Measurements from ENCODE around the gene NAA16. TPM values are rescaled to one million over a fixed set of nuclear protein-coding genes. Genes with fewer than 3 reads are reported as not detected.
A peak's percentile ranks its signal among the peaks of the same experiment; 100 is the strongest.

The NAA16 gene
- total and polyA plus RNA-seq, 9 of the 15 experiments (the other 6 are each of a cell fraction or from before 2014, with no cell fraction given) = 3.7 to 18.2 (median 12.0) TPM

DNA sequence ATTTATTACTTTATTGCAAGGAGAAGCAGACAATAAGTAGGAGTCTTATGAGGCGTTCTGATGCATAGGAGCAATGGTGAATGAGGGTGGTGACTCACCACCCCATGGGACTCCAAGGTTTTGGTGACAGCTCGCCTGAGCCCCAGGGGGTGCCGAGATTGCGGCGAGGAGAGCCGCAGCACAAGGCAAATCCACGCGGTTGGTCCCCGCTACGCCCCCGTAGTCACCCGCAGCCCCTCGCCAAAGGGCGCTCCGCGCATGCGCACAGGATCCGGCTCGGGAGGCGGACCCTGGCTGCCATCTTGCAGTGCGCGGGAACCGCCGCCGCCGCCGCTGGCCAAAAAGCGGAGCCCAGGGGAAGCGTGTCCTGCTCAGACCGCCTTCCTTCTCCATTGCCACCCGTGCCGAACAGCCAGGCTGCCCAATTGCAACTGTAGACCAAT, at the start of gene NAA16 (continued):
- TF ChIP-seq, protein P1, sequence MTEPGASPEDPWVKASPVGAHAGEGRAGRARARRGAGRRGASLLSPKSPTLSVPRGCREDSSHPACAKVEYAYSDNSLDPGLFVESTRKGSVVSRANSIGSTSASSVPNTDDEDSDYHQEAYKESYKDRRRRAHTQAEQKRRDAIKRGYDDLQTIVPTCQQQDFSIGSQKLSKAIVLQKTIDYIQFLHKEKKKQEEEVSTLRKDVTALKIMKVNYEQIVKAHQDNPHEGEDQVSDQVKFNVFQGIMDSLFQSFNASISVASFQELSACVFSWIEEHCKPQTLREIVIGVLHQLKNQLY (CRISPR knock-in tag; conservative IDR thresholded peaks at IDR 0.05) = no peak
- peak in 1 of 2 experiments; percentile 13; a peak in 1 of 4 replicates for TF ChIP-seq MAZ (CRISPR knock-in tag; conservative IDR thresholded peaks at IDR 0.05 in 1 of 2, IDR thresholded peaks at IDR 0.05 in 1 of 2)
- TF ChIP-seq POLR2A (conservative IDR thresholded peaks at IDR 0.05) = peak; percentile 81
- peak; percentile 42 for TF ChIP-seq ARID1B (IDR thresholded peaks at IDR 0.05)
- TF ChIP-seq ZNF217 (CRISPR knock-in tag; IDR thresholded peaks at IDR 0.05) = no peak
- TF ChIP-seq EGR1 (conservative IDR thresholded peaks at IDR 0.05) = peak; percentile 93
- peak; percentile 50 for TF ChIP-seq DPF2 (IDR thresholded peaks at IDR 0.05)
- peak; percentile 97 for TF ChIP-seq KDM1A (IDR thresholded peaks at IDR 0.05)
- TF ChIP-seq SUPT5H (IDR thresholded peaks at IDR 0.05) = peak; percentile 76
- TF ChIP-seq MEIS2 (IDR thresholded peaks at IDR 0.05; ENCODE audit: partially characterized antibody) = peak; percentile 84
- no peak for TF ChIP-seq ZNF551 (CRISPR knock-in tag; IDR thresholded peaks at IDR 0.05)

DNA sequence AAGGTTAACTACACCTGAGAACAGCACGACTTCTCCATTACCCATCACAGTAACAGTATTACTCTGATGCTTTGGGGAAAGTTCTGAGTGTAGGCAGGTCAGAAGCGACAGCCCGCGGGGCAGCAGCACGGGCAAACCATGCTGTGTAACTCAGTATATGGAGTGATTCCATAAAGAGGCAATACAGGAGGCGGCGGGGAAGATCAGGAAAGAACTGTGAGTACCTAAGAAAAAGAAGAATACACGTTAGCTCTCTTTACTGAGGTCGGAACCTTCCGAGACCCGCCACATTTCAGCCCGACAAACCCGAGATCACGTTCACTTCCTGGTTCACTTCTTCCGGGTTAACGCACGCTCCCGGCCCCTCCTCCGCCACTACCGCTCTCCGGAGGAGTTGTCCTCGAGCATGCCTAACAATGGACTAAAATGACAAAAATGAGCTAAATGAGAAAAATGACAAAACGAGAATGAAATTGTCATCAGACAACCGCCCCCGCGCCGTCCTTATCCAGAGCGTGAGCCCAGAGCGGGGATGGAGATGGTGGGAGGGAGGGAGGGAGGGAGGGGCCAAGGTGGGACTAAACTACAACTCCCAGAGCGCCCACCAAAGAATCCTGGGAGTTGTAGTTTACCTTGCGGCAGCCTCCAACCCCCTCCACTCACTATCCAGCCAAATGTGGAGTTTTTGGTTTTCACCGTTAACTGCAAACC, 47.7 kb upstream of the NAA16 start, which contains the start of gene MTRF1:
Gene MTRF1, minus strand, starts transcription at position 316 of the 711 bp plus-strand sequence. CDS start 2,669 bp downstream, outside the sequence.
- DNase-seq (ENCODE audit: extremely low read depth in 1 of 4, low spot score in 3 of 4) (peak; percentile 77 to 83 (median 80)), FAIRE-seq (peak; percentile 94), ATAC-seq (peak; percentile 96)
- no peaks in the 10 kb centered on the region for H3K9me3 ChIP-seq (replicated peaks; ENCODE audit: control insufficient read depth, insufficient read depth, low read depth, low read length)
- in situ Hi-C loops (cut with MboI) = no loop called here
- peak within 1 kb of the TSS; percentile 90 for H3K4me2 ChIP-seq (ENCODE audit: insufficient read depth, low read length)
- BruUV-seq (replicated peaks) = no TSS peak
- H3K27ac ChIP-seq (ENCODE audit: extremely low read depth, low read depth, low read length) = peak within 1 kb of the TSS; percentile 71
- POLR2A ChIA-PET = interaction anchor here (0.9 kb wide), 1 partner anchor 19 kb away, joined by 3 read pairs; no protein-coding TSS in a partner anchor
- peaks cover 10% of the 10 kb centered on the region for H3K79me2 ChIP-seq (ENCODE audit: control insufficient read depth, insufficient read depth, low read length)
- WGBS (ENCODE audit: insufficient coverage, low coverage, missing lambda C conversion rate) = 1% methylated on average over 27 of the region's 32 CpGs
- peak within 1 kb of the TSS; percentile 90 for H2AFZ ChIP-seq (ENCODE audit: low read depth, low read length)
- no peaks in the 10 kb centered on the region for H3K9me1 ChIP-seq (ENCODE audit: control insufficient read depth, insufficient read depth, low read length)
- intact Hi-C loops (cut with micrococcal nuclease) = no loop called here
- CTCF ChIA-PET (ENCODE audit: low intra/inter-chr PET ratio) = no interaction called here
- H3K27me3 ChIP-seq (ENCODE audit: control insufficient read depth in 2 of 2, insufficient read depth in 2 of 2, low read length in 2 of 2) = no peaks in the 10 kb centered on the region
- no peaks in the 10 kb centered on the region for H4K20me1 ChIP-seq (replicated peaks; ENCODE audit: control insufficient read depth, insufficient read depth, low read length)
- no peaks in the 10 kb centered on the region; a peak in 1 of 5 replicates for H3K4me1 ChIP-seq (replicated peaks in 1 of 2; ENCODE audit: control insufficient read depth in 2 of 2, insufficient read depth in 2 of 2, low read length in 2 of 2)
- H3K9ac ChIP-seq (ENCODE audit: insufficient read depth in 1 of 2, low read depth in 2 of 2, low read length in 2 of 2) = peak within 1 kb of the TSS; percentile 87 to 89
- peaks cover 20% of the 10 kb centered on the region for H3K36me3 ChIP-seq (ENCODE audit: control insufficient read depth, insufficient read depth, low read length)
- peak within 1 kb of the TSS; percentile 54 for H3K4me3 ChIP-seq
- no peak for TF ChIP-seq HNRNPUL1 (IDR thresholded peaks at IDR 0.05; ENCODE audit: low read length)
- TF ChIP-seq SMAD3 (CRISPR knock-in tag; conservative IDR thresholded peaks at IDR 0.05) = no peak
- TF ChIP-seq TCF3 (CRISPR knock-in tag; IDR thresholded peaks at IDR 0.05) = no peak
- TF ChIP-seq SREBF2 (CRISPR knock-in tag; IDR thresholded peaks at IDR 0.05) = no peak
- TF ChIP-seq HDAC1 (IDR thresholded peaks at IDR 0.05) = peak in 1 of 2 experiments; percentile 62; a peak in 1 of 4 replicates
- TF ChIP-seq HNRNPL (IDR thresholded peaks at IDR 0.05; ENCODE audit: low read depth, low read length) = no peak
- TF ChIP-seq ELF1 (tag; IDR thresholded peaks at IDR 0.05) = peak; percentile 89
- peak; percentile 67 for TF ChIP-seq TAF1 (IDR thresholded peaks at IDR 0.05; ENCODE audit: control insufficient read depth, extremely low read depth, insufficient read depth, low read length, severe bottlenecking)
- TF ChIP-seq NR2C2 (CRISPR knock-in tag; IDR thresholded peaks at IDR 0.05) = peak; percentile 97
- peak; percentile 100 for TF ChIP-seq NR2C2 (tag; IDR thresholded peaks at IDR 0.05)
